DOHH2 (cell line): ENCODE measurements around the gene CFAP46.

Experiments used
- H3F3A ChIP-seq: fragments of 200-600 bp; sonication (generic), shearing (Covaris generic); 2 replicates; pipeline ENCODE4 v1.6.0; 2016; ENCODE audit warnings: antibody characterized with exemption, mild to moderate bottlenecking; ENCODE audit not compliant: control insufficient read depth, insufficient read depth
- H3K27ac ChIP-seq: fragments of 200-600 bp; sonication (generic); 2 replicates; pipeline ENCODE4 v1.5.1; 2014; ENCODE audit warnings: low read depth, mild to moderate bottlenecking, low read length, moderate library complexity
- H3K27me3 ChIP-seq: fragments of 200-600 bp; sonication (generic); 2 replicates; pipeline ENCODE4 v1.6.1; 2014; ENCODE audit warnings: mild to moderate bottlenecking, low read length, mixed read lengths; ENCODE audit not compliant: control insufficient read depth
- H3K36me3 ChIP-seq: fragments of 200-600 bp; sonication (generic); 2 replicates; pipeline ENCODE4 v1.6.1; 2014; ENCODE audit warnings: mild to moderate bottlenecking, low read length, moderate library complexity, mixed read lengths; ENCODE audit not compliant: control insufficient read depth
- H3K4me1 ChIP-seq: fragments of 200-600 bp; sonication (generic); 2 replicates; pipeline ENCODE4 v1.6.1; 2014; ENCODE audit warnings: mild to moderate bottlenecking, low read length, mixed read lengths; ENCODE audit not compliant: control insufficient read depth
- H3K4me2 ChIP-seq: fragments of 200-600 bp; sonication (generic); 2 replicates; pipeline ENCODE4 v1.6.0; 2014; ENCODE audit warnings: mild to moderate bottlenecking, low read length, moderate library complexity
- H3K4me3 ChIP-seq: fragments of 200-600 bp; sonication (generic); 2 replicates; pipeline ENCODE4 v1.5.1; 2014; ENCODE audit warnings: mild to moderate bottlenecking, low read length, mixed read lengths
- H3K79me2 ChIP-seq: fragments of 200-600 bp; sonication (generic); 2 replicates; pipeline ENCODE4 v1.6.1; 2014; ENCODE audit warnings: mild to moderate bottlenecking, low read length, mixed read lengths; ENCODE audit not compliant: control insufficient read depth
- H3K9me2 ChIP-seq: fragments of 200-600 bp; sonication (generic); replicated peaks from 2 replicates; pipeline ENCODE4 v1.6.1; 2014; ENCODE audit warnings: mild to moderate bottlenecking, low read length, mixed read lengths; ENCODE audit not compliant: control insufficient read depth
- H3K9me3 ChIP-seq: fragments of 200-600 bp; sonication (generic); 2 replicates; pipeline ENCODE4 v1.6.1; 2014; ENCODE audit warnings: antibody characterized with exemption, low read length, mixed read lengths; ENCODE audit not compliant: control insufficient read depth, insufficient read depth
- H4K20me1 ChIP-seq: fragments of 200-600 bp; sonication (generic); 2 replicates; pipeline ENCODE4 v1.6.0; 2014; ENCODE audit warnings: low read depth, mild to moderate bottlenecking, antibody characterized with exemption, low read length, moderate library complexity; ENCODE audit not compliant: control insufficient read depth, insufficient read depth
- CTCF ChIP-seq: fragments of 200-600 bp; sonication (generic); IDR thresholded peaks from one replicate; pipeline ENCODE4 v1.5.1; 2014; ENCODE audit warnings: antibody characterized with exemption, mild to moderate bottlenecking, low read depth, low read length; ENCODE audit not compliant: poor library complexity, severe bottlenecking
- EZH2phosphoT487 ChIP-seq: fragments of 200-600 bp; sonication (generic); IDR thresholded peaks from 2 replicates; pipeline ENCODE4 v1.6.1; 2017; ENCODE audit warnings: borderline replicate concordance, mild to moderate bottlenecking, antibody characterized with exemption, low read length, moderate library complexity, mixed read lengths

The CFAP46 gene

GRCh38 chr10:132807621-132808049 is 134.7 kb downstream of the CFAP46 start:
- Histone ChIP-seq H3K36me3 (no peaks in the 10 kb centered on the region), H3K4me3 (no peak overlapping the region), H4K20me1 (no peaks in the 10 kb centered on the region), H3F3A (no peaks in the 10 kb centered on the region), H3K27me3 (no peaks in the 10 kb centered on the region), H3K9me3 (peaks cover 34% of the 10 kb centered on the region; the same call in 1 of the 2 replicates), H3K4me2 (no peak overlapping the region), H3K9me2 (no peaks in the 10 kb centered on the region), H3K27ac (no peak overlapping the region), H3K79me2 (no peaks in the 10 kb centered on the region), H3K4me1 (no peaks in the 10 kb centered on the region)
- no peak for TF ChIP-seq CTCF
- TF ChIP-seq EZH2phosphoT487: no peak

GRCh38 chr10:132806561-132807003 is 135.8 kb downstream of the CFAP46 start:
- H3K4me2 ChIP-seq: no peak overlapping the region

GRCh38 chr10:132806110-132806509 is 136.3 kb downstream of the CFAP46 start:
- H3K4me3 ChIP-seq: no peak overlapping the region
- H3K27ac ChIP-seq: no peak overlapping the region
- no peaks in the 10 kb centered on the region for H3F3A ChIP-seq
- H3K27me3 ChIP-seq: no peaks in the 10 kb centered on the region
- no peak overlapping the region for H3K4me2 ChIP-seq
- no peaks in the 10 kb centered on the region for H3K9me2 ChIP-seq
- no peaks in the 10 kb centered on the region for H4K20me1 ChIP-seq
- no peaks in the 10 kb centered on the region for H3K36me3 ChIP-seq
- H3K9me3 ChIP-seq: peaks cover 31% of the 10 kb centered on the region; the same call in 1 of the 2 replicates
- H3K79me2 ChIP-seq: no peaks in the 10 kb centered on the region
- H3K4me1 ChIP-seq: no peaks in the 10 kb centered on the region
- TF ChIP-seq EZH2phosphoT487: no peak

More at GRCh38 chr10:132806561-132807003, 135.8 kb downstream of the CFAP46 start:
- Histone ChIP-seq H3K36me3 (no peaks in the 10 kb centered on the region), H3K4me1 (no peaks in the 10 kb centered on the region), H3K4me3 (no peak overlapping the region), H3K27me3 (no peaks in the 10 kb centered on the region), H3K27ac (no peak overlapping the region), H3K79me2 (no peaks in the 10 kb centered on the region), H4K20me1 (no peaks in the 10 kb centered on the region), H3K9me3 (peaks cover 34% of the 10 kb centered on the region; the same call in 1 of the 2 replicates), H3F3A (no peaks in the 10 kb centered on the region), H3K9me2 (no peaks in the 10 kb centered on the region)
- TF ChIP-seq EZH2phosphoT487 (no peak), CTCF (no peak)

- Histone ChIP-seq H3K4me3 (no peak overlapping the region), H3K79me2 (no peaks in the 10 kb centered on the region), H3K4me1 (no peaks in the 10 kb centered on the region), H3K9me3 (peaks cover 26% of the 10 kb centered on the region; the same call in 1 of the 2 replicates), H4K20me1 (no peaks in the 10 kb centered on the region), H3K27me3 (no peaks in the 10 kb centered on the region), H3F3A (no peaks in the 10 kb centered on the region), H3K27ac (no peak overlapping the region), H3K4me2 (no peak overlapping the region), H3K9me2 (no peaks in the 10 kb centered on the region), H3K36me3 (no peaks in the 10 kb centered on the region)
- TF ChIP-seq CTCF: no peak
- no peak for TF ChIP-seq EZH2phosphoT487
These were observed 136.8 kb downstream of the CFAP46 start for GRCh38 chr10:132805599-132805998.
